GM12878 (cell line): Measurements from ENCODE around the gene CAMTA1.

Experiments
- EP300 ChIP-seq, 2 experiments: fragments of 150-350 bp in 1 of 2; IDR thresholded peaks; 2 replicates each; pipeline ENCODE4 v1.6.1; 2011 to 2012; ENCODE audit warnings: low read depth in 2 of 2, low read length in 2 of 2, borderline replicate concordance in 1 of 2, improper control_type of control experiment in 1 of 2, inconsistent platforms in 1 of 2; ENCODE audit not compliant: control insufficient read depth in 1 of 2
- ETV6 ChIP-seq, 2 experiments: fragments of 450-650 bp in 1 of 2; IDR thresholded peaks in 1 of 2; conservative IDR thresholded peaks in 1 of 2; 2 replicates each; pipeline ENCODE4 v1.6.1; 2014; ENCODE audit warnings: antibody characterized with exemption in 1 of 2, borderline replicate concordance in 1 of 2, low read depth in 1 of 2, mild to moderate bottlenecking in 1 of 2, moderate library complexity in 1 of 2
- FOXM1 ChIP-seq: IDR thresholded peaks from 2 replicates; pipeline ENCODE4 v1.6.1; 2012; ENCODE audit warnings: low read depth, mild to moderate bottlenecking, inconsistent platforms, low read length, moderate library complexity
- JUNB ChIP-seq: IDR thresholded peaks from 2 replicates; pipeline ENCODE4 v1.6.1; 2016; ENCODE audit warnings: antibody characterized with exemption, mild to moderate bottlenecking
- MYC ChIP-seq: IDR thresholded peaks from 2 replicates; pipeline ENCODE4 v1.6.1; 2011; ENCODE audit warnings: mild to moderate bottlenecking, low read length, moderate library complexity, inconsistent platforms; ENCODE audit not compliant: insufficient read depth, insufficient replicate concordance, insufficient read length, severe bottlenecking
- NFIC ChIP-seq: IDR thresholded peaks from 2 replicates; pipeline ENCODE4 v1.6.1; 2012; ENCODE audit warnings: low read depth, mild to moderate bottlenecking, inconsistent platforms, low read length, moderate library complexity
- POLR2A ChIP-seq: IDR thresholded peaks from 2 replicates; pipeline ENCODE4 v1.6.1; 2011; ENCODE audit warnings: low read depth, mild to moderate bottlenecking, low read length
- POLR2AphosphoS5 ChIP-seq: IDR thresholded peaks from 2 replicates; pipeline ENCODE4 v1.6.1; 2011; ENCODE audit warnings: mild to moderate bottlenecking, low read length, inconsistent platforms
- RCOR1 ChIP-seq: conservative IDR thresholded peaks from 2 replicates; pipeline ENCODE4 v1.6.1; 2012; ENCODE audit warnings: low read depth, low read length, improper control_type of control experiment
- SRF ChIP-seq, 2 experiments: IDR thresholded peaks; 2 replicates each; pipeline ENCODE4 v1.6.1; 2011; ENCODE audit warnings: low read depth in 2 of 2, low read length in 2 of 2, mild to moderate bottlenecking in 1 of 2, moderate library complexity in 1 of 2
- ZBED1 ChIP-seq: IDR thresholded peaks from 2 replicates; pipeline ENCODE4 v1.6.1; 2016; ENCODE audit warnings: borderline replicate concordance
- ZBTB33 ChIP-seq: fragments of 450-650 bp; IDR thresholded peaks from 2 replicates; pipeline ENCODE4 v1.6.1; 2017; ENCODE audit warnings: mild to moderate bottlenecking

GRCh38 chr1:6963912-6964307, 178.7 kb downstream of the CAMTA1 start:
- TF ChIP-seq SRF (IDR thresholded peaks at IDR 0.05; ENCODE audit: low read depth in 2 of 2, low read length in 2 of 2) (no peak), MYC (no peak), RCOR1 (no peak), POLR2A (no peak), ETV6 (conservative IDR thresholded peaks at IDR 0.05 in 1 of 2, IDR thresholded peaks at IDR 0.05 in 1 of 2; ENCODE audit: borderline replicate concordance in 1 of 2, low read depth in 1 of 2) (no peak), POLR2AphosphoS5 (no peak), EP300 (IDR thresholded peaks at IDR 0.05; ENCODE audit: borderline replicate concordance in 1 of 2, control insufficient read depth in 1 of 2, low read depth in 2 of 2, low read length in 2 of 2) (no peak), NFIC (no peak), JUNB (no peak), ZBTB33 (no peak), FOXM1 (no peak), ZBED1 (no peak)
